Measurements from ENCODE around the gene HOXA10.

The HOXA10 gene

GRCh38 chr7:27128034-27128433 is 46.1 kb downstream of the HOXA10 start:
- no peak for DNase-seq

GRCh38 chr7:27126596-27127327 is 47.4 kb downstream of the HOXA10 start:
- no peak for DNase-seq

GRCh38 chr7:27125986-27126394 is 48.1 kb downstream of the HOXA10 start:
- DNase-seq = no peak

- no peak for DNase-seq
Observed at GRCh38 chr7:27124902-27125689, 49.0 kb downstream of the HOXA10 start.

GRCh38 chr7:27124096-27124901 is 49.8 kb downstream of the HOXA10 start:
- DNase-seq = no peak

- no peak for DNase-seq
Observed at GRCh38 chr7:27123477-27124053, 50.6 kb downstream of the HOXA10 start.

- DNase-seq = no peak
Observed at GRCh38 chr7:27123007-27123476, 51.1 kb downstream of the HOXA10 start.

- no peak for DNase-seq
Observed at GRCh38 chr7:27122077-27122910, 51.8 kb downstream of the HOXA10 start.

- no peak for DNase-seq
Observed at GRCh38 chr7:27121684-27122076, 52.4 kb downstream of the HOXA10 start.

Data from CD4-positive, alpha-beta T cell treated with Interleukin-4 for 1 hour (primary cell).